ENCODE results near the gene C12orf60.
A peak's percentile ranks its signal among the peaks of the same experiment; 100 is the strongest.

The C12orf60 gene

DNA sequence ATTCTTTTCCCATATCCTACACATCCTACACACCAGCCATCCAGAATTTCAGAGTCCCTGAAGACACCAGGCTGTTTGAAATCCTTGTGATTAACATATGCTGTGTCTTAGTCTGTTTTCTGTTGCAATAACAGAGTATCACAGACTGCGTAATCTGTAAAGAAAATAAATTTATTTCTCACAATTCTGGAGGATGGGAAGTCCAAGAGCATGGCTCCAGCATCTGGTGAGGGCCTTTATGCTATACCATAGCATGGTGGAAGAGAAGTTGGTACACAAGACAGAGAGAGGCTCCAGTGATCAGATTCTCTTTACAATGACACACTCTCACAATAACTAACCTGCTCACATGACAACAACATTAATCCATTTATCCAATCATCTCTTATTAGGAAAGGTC is 35.8 kb downstream of the C12orf60 start:
- DNase-seq = no peak

- no peak for DNase-seq
Observed at GRCh38 chr12:14840616-14841015, 37.1 kb downstream of the C12orf60 start.

GRCh38 chr12:14841761-14842160 is 38.3 kb downstream of the C12orf60 start:
- no peak for DNase-seq

DNA sequence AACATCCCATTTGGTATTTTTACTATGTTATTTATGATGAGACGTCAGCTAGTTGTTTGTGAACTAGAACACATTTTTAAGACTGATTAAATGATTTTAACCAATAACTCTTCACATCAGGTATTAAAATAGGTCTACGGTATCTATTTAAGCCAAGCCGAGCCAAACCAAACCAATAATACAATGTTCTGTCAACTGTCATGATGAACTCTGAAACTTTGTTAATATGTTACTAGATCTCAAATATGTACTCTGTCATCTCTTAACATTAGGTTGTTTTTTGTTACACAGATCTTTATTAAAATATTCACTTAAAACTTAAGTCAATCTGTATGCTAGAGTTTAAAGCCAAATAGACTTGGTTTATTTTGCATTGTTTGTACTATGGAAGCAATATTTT is 38.8 kb downstream of the C12orf60 start:
- no peak for DNase-seq

DNA sequence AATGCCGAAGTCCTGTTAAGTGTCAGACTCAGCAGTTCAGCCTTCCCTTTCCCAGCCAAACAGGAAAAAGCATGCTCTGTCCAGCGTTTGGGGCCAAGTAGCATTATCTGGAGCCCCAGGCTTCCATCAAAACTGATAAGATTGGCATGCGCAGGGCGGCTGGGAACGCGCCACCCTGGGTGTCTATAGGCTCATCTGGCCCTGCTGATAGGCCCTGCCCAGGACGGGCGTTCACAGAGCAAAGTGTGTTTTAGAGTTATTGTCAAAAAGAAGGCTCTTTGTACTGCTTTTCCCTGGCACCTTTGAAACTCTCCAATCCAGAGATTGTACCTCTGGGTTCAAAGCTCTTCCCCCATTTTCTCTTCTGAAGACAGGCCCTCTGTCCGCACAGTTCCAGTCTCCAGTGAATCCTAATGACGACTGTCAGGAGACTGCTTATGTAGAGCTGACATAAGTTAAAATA is 40.0 kb downstream of the C12orf60 start, which contains the start of gene ART4:
TSS of gene ART4 (minus strand) at position 102 of the 463 bp plus-strand sequence. CDS start 413 bp downstream, outside the sequence.
- DNase-seq = no peak

DNA sequence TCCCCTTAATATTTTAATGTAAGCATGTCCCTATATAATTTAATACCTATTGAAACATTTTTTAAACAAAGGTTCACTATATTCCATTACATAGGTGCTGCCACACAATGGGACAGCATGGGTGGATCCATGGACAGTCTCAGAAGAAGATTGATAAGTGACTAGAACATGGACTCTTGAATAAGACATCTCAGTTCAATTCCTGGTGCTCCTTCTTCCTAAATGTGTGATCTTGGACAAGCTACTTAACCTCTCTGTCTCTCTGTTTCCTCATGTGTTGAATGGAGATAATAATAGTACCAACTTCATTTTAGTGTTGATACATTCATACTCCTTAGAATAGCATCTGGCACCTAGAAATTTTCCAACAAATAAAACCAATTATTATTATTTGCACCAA is 40.9 kb downstream of the C12orf60 start:
- no peak for DNase-seq

DNA sequence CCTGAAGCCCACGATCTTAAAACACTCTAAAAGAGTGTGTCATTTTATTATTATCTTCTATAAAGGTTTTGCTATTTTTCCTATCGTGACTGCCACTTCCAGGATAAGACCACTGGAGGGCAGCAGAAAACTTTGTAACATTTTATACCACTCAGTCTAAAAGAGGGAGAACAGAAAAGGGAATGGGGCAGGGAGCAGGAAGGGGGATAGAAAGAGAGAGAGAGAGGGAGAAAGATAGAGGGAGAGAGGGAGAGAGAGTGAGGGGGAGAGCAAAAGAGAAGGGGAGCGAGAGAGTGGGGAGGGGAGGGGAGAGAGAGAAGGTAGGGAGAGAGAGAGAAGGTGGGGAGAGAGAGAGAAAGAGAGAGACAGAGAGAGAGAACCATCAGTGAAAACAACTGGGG is 41.9 kb downstream of the C12orf60 start:
- DNase-seq = peak; percentile 60

GRCh38 chr12:14846042-14846587 is 42.6 kb downstream of the C12orf60 start:
- DNase-seq = no peak

DNA sequence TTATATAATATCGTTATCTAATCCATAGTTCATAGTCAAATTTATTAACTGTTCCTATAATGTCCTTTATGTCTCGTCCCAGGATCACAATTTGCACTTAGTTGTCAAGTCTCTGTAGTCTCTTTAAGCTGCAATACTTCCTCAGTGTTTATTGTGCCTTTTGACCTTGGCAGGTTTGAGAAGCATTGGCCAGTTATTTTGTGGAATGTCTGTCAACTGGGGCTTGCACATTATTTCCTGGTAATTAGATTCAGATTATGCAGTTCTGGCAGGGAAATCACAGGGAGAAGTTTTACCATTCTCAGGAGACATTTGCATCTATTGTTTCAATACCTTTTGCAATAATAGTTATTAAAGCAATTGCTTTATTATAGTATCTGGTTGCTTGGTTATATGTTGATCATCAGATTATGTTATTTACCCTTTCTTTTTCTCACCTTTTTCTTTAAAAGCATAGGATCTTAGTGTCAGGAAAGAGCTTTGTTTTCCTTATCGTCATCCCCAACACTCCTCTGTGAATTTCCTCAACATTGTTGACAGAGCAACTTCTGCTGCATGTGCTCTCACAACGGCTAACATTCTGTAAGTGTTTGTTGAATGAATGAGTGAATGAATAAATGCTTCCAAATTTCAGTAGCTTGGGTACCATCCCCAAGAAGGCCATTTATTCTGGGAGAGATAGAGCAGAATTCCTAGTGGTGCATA is 43.6 kb downstream of the C12orf60 start:
- DNase-seq = no peak

- DNase-seq = no peak
Observed at GRCh38 chr12:14849661-14850060, 46.2 kb downstream of the C12orf60 start.

DNA sequence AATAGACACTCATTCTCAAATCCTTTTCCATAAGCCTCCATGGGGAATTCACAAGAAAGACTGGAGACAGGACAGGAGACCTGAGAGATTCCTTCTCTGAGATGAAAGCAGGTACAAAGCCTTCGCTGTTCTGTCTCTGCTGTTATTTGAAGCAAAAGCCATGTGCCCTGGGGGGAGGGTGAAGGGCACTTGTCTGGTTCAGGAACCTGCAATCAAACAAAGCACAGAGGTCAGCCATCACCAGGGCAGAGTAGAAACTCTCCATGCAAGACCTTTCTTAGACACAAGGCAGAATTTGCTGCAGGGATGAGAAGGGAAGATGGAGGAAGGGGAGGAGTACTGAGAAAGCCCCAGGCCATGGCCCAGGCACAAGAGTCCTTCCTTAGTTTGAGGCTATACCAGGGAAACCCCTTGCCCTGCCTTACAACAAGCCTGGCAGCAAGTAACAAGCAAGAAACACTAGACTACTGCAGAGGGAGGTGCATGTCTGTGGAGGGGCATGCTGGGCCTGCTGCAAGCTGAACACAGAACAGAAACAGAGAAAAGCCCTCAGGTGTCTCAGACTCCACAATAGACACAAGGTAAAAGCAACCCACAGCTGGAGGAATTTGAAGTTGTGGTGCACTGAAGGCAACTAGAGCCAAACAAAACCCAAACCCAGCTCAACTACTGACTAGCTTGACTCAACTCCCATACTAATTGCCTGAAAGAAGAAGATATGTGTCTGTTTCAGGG is 47.6 kb downstream of the C12orf60 start:
- DNase-seq = no peak

GRCh38 chr12:14852880-14853279 is 49.4 kb downstream of the C12orf60 start:
- no peak for DNase-seq

GRCh38 chr12:14853961-14854360 is 50.5 kb downstream of the C12orf60 start:
- no peak for DNase-seq

DNA sequence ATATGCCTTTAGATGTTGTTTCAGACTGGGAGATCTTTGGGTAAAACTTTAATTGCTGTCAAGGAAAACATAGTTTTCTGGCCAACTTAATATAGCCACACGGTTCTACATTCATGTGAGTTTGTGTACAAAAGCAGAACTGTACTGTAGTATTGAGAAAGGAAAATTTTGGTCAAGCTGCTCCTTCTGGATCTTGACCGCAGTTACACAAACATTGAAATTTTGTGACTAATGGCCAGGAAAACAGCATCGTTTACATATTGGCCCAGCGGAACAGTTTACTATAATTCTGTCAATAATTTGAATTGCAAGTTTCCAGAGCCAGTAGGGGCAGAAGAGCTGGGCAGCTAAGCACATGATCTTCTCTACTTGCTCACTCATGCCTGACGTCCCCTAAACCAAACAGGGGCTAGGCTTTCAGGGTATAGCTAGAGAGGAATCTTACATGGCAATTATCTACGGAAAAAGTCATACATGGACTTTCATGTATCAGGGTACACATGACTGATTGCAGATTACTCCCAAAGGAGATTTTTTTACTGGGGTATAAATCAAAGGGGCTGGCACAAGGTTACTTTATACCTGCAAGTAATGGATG is 51.2 kb downstream of the C12orf60 start:
- DNase-seq = no peak

- no peak for DNase-seq
Observed at GRCh38 chr12:14858513-14858912, 55.0 kb downstream of the C12orf60 start.

GRCh38 chr12:14860490-14860889 is 57.0 kb downstream of the C12orf60 start:
- no peak for DNase-seq

DNA sequence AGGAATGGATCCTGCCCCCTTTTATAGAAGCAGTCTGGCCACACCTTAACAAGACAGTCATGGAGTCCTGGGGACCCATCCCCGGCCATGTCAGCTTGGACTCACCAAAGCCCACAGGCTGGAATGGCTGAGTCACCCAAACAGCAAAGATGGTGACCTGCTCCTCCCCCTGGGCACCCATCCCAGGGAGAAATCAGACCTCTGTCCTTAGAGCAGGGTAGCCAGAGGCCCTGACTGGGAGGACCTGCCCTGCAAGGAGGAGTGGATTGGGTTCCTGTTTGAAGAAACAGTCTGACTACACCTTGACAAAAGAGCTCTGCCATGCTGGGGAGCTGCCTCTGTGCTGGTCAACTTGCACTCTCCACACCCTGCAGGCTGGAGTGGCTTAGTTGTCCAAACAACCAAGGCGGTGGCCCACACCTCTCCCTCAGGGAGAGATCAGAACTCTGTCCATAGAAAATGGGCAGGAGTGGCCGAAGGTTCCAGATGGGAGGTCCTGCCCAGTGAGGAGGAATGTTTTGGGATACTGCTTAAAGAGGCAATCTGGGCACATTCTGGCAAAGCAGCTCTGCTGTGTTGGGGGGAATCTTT is 65.5 kb downstream of the C12orf60 start:
- no peak for DNase-seq

- no peak for DNase-seq
Observed at GRCh38 chr12:14871247-14871646, 67.8 kb downstream of the C12orf60 start.

GRCh38 chr12:14871886-14872285 is 68.4 kb downstream of the C12orf60 start:
- no peak for DNase-seq

DNA sequence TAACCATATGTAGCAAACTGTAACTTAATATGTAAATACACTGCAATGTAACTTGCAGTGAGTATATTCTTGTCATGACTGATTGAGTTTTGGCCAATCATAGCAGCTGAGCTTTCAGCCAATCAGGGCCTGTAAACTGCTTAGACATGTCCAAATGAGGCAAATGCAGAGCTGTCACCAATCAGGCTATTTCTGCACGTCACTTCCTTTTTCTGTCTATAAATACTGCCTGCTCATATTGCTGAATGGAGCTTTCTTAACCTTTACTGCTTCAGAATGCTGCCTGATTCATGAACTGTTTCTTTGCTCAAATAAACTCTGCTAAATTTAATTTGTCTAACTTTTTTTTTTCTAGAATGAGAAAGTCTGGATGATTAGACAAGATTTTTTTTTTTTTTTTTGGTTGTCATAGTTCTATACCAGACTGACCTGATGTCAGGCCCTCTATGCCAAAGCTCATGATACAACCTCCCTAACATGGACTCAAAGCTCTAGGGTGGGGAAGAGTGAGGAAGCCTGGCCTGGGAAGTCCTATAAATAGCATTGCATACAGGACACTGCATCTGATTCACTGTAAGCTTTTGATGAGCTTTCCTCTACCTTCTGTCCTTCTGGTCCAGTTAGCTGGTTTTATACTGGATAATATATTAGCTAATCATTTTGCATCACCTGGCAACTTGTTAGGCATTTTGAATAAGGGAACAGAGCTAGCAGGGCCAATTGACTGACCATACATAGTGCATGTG is 70.1 kb downstream of the C12orf60 start:
- DNase-seq = no peak

Measured in CD4-positive, alpha-beta T cell treated with Interleukin-6 for 4 hours (primary cell).